Peyer's patch (tissue), 4 donors: ENCODE measurements around the gene MAPK8IP2. TPM values are rescaled to one million over a fixed set of nuclear protein-coding genes. Genes with fewer than 3 reads are reported as not detected.

ENCODE experiments used
- DNase-seq, 3 donors: peaks; one replicate each; pipeline ENCODE4 v3.0.0-alpha.2; 2017 to 2019
- H3K27ac ChIP-seq, 4 donors: fragments of 200-600 bp; sonication (generic); one replicate each; pipeline ENCODE4 v1.5.1; 2016 to 2019
- H3K27me3 ChIP-seq, 2 donors: fragments of 200-600 bp; sonication (generic); one replicate each; pipeline ENCODE4 v1.5.1; 2019
- H3K36me3 ChIP-seq, 3 donors: fragments of 200-600 bp; sonication (generic); one replicate each; pipeline ENCODE4 v1.5.1; 2016 to 2019
- H3K4me1 ChIP-seq, 4 donors: fragments of 200-600 bp; sonication (generic); one replicate each; pipeline ENCODE4 v1.5.1; 2016 to 2019
- H3K4me3 ChIP-seq, 4 donors: fragments of 200-600 bp; sonication (generic); 1 replicate in 3 of 4; 2 replicates in 1 of 4; pipeline ENCODE4 v1.5.1; 2016 to 2019; ENCODE audit warnings: mild to moderate bottlenecking in 1 of 4
- H3K9me3 ChIP-seq, 4 donors: fragments of 200-600 bp; sonication (generic); one replicate each; pipeline ENCODE4 v1.5.1; 2016 to 2019; ENCODE audit warnings: mild to moderate bottlenecking in 1 of 4
- CTCF ChIP-seq, 6 experiments: fragments of 450-650 bp in 4 of 6; fragments of 200-600 bp in 2 of 6; sonication (generic) in 1 of 6; IDR thresholded peaks; one replicate each; pipeline ENCODE4 v1.5.1; 2017 to 2019; ENCODE audit warnings: antibody characterized with exemption in 6 of 6, mild to moderate bottlenecking in 3 of 6, moderate library complexity in 1 of 6
- POLR2A ChIP-seq, 2 donors: fragments of 450-650 bp; IDR thresholded peaks; one replicate each; pipeline ENCODE4 v1.5.1; 2017; ENCODE audit warnings: antibody characterized with exemption in 2 of 2, mild to moderate bottlenecking in 2 of 2, moderate library complexity in 2 of 2
- total RNA-seq, 4 donors: library from RNA; depleted of rRNA; stranded (reverse); fragments of >200 nt; gene quantifications; one replicate each; pipeline ENCODE4 v1.1.0, GENCODE V29; 2016

MAPK8IP2 gene
- total RNA-seq, 4 donors from 2014 or later = 0.66 to 1.2 (median 0.83) TPM; not detected in 1

DNA sequence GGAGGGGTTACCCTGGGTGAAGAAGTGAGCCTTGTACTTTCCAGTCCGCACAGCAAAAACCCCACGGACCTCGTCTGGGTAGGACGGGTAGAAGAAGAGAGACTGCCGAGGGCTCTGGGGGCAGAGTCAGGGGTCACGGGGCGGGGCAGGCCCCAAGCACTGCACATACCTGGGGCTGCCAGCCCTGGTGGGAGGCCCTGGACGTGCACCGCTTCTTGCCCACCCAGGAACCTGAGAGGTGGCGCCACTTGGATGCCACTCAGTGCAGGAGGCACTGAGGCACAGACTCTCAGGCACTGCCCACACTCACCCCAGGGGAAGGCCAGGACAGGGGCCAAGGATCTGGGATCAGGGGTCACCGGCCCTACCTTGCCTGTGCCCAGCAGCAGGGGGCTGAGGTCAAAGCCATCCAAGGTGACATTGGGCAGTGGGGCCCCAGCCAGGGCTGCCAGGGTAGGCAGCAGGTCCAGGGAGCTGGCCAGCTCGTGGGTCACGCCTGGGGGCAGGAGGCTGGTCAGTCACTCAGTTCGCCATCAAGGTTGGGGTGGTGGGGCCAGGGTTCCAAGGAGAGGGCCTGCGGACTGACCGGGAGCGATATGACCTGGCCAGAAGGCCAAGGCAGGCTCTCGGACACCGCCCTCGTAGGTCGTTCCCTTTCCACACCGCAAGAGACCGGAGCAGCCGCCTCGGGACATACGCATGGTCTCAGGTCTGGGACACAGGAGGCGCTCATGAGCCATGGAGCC is 25.1 kb downstream of the MAPK8IP2 start:
- Histone ChIP-seq H3K9me3 (no peaks in the 10 kb centered on the region), H3K4me1 (peaks cover 0 to 54% (median 18%) of the 10 kb centered on the region in 4 donors), H3K27me3 (no peaks in the 10 kb centered on the region), H3K4me3 (no peak overlapping the region), H3K27ac (no peak overlapping the region), H3K36me3 (peaks cover 0 to 6% (median 0%) of the 10 kb centered on the region in 3 donors)
- TF ChIP-seq POLR2A (IDR thresholded peaks at IDR 0.05) (no peak), CTCF (IDR thresholded peaks at IDR 0.05) (no peak)
- peak in 1 of 3 donors; percentile 49 for DNase-seq

DNA sequence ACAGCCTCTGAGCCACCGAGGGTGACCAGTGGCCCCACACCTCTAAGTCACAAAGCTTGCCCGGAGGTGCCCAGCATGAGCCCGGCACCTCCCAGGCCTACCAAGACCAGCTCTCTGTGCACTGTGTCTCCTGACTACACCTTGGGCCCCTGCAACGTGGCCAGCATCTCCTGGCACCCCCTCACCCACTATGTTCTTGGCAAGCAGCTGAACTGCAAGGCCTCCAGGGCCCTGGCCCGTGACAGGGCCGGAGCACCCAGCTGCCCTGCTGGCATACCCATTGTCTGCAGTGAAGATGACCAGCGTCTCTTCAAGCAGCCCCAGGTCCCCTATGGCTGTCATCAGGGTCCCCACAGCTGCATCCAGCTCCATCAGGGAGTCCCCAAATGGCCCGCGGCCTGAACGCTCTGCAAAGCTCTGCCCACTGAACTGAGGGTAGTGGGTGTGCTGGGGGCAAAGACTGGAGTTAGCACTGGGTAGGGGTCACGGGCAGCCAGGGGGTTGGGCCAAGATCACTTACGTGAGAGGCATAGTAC is 25.8 kb downstream of the MAPK8IP2 start:
- Histone ChIP-seq H3K27ac (no peak overlapping the region), H3K27me3 (no peaks in the 10 kb centered on the region), H3K9me3 (no peaks in the 10 kb centered on the region), H3K4me1 (peaks cover 0 to 47% (median 18%) of the 10 kb centered on the region in 4 donors), H3K36me3 (peaks cover 0 to 6% (median 0%) of the 10 kb centered on the region in 3 donors), H3K4me3 (peak overlapping the region in 1 of 4 donors; percentile 98)
- TF ChIP-seq CTCF (IDR thresholded peaks at IDR 0.05) (no peak), POLR2A (IDR thresholded peaks at IDR 0.05) (no peak)
- peak in 1 of 3 donors; percentile 46 for DNase-seq

GRCh38 chr22:50626850-50627641 is 26.5 kb downstream of the MAPK8IP2 start:
- Histone ChIP-seq H3K27ac (peak overlapping the region; percentile 84 to 88 (median 86)), H3K27me3 (no peaks in the 10 kb centered on the region), H3K9me3 (no peaks in the 10 kb centered on the region), H3K36me3 (peaks cover 0 to 6% (median 0%) of the 10 kb centered on the region in 3 donors), H3K4me3 (peak overlapping the region; percentile 79 to 99 (median 89)), H3K4me1 (peaks cover 0 to 41% (median 18%) of the 10 kb centered on the region in 4 donors)
- DNase-seq = peak in 1 of 3 donors; percentile 50
- TF ChIP-seq CTCF (IDR thresholded peaks at IDR 0.05) (no peak), POLR2A (IDR thresholded peaks at IDR 0.05) (no peak)

- H3K4me3 ChIP-seq = peak within 1 kb of the TSS; percentile 79 to 99 (median 89)
- no peaks in the 10 kb centered on the region for H3K27me3 ChIP-seq
- H3K4me1 ChIP-seq = peaks cover 0 to 35% (median 12%) of the 10 kb centered on the region in 4 donors
- H3K27ac ChIP-seq = peak within 1 kb of the TSS; percentile 84 to 88 (median 86)
- TF ChIP-seq POLR2A (IDR thresholded peaks at IDR 0.05) (peak in 1 of 2 donors; percentile 59), CTCF (IDR thresholded peaks at IDR 0.05) (peak in 5 of 6 experiments; percentile 19 to 41 (median 37))
- no peaks in the 10 kb centered on the region for H3K9me3 ChIP-seq
- peak; percentile 82 to 92 (median 92) for DNase-seq
- H3K36me3 ChIP-seq = peaks cover 0 to 6% (median 0%) of the 10 kb centered on the region in 3 donors
Measured at GRCh38 chr22:50627642-50628542, 27.3 kb downstream of the MAPK8IP2 start, which contains the start of gene ARSA. Gene ARSA (minus strand): TSS chr22:50628152. CDS start chr22:50627779, 373 bp downstream.
